ENCODE results near the gene DTNA. TPM values are rescaled to one million over a fixed set of nuclear protein-coding genes. Genes with fewer than 3 reads are reported as not detected.

Gene DTNA
- total RNA-seq, 2 donors from 2014 or later: 10.7 to 76.2 TPM

DNA sequence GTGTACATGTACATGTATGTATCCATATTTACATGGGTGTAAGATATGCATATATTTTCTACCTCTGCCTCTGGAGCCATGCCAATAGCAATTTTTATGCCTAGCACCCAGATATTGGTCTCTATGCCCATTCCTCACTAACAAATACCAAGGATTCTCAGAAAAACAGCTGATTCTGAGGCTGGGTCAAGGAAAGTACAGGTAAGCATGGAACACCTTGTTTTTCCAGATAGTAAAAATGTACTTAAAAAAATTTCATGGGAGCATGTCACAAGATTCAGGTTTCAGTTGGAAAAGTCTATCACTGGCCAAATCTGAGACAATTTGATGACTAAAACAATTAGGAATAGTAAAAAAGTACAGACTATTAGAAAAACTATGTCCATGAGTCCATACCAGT, 216.6 kb downstream of the DTNA start:
- H3K9me3 ChIP-seq: no peaks in the 10 kb centered on the region
- intact Hi-C loops (cut with DNase I): no loop called here
- DNase-seq (ENCODE audit: low spot score): no peak

DNA sequence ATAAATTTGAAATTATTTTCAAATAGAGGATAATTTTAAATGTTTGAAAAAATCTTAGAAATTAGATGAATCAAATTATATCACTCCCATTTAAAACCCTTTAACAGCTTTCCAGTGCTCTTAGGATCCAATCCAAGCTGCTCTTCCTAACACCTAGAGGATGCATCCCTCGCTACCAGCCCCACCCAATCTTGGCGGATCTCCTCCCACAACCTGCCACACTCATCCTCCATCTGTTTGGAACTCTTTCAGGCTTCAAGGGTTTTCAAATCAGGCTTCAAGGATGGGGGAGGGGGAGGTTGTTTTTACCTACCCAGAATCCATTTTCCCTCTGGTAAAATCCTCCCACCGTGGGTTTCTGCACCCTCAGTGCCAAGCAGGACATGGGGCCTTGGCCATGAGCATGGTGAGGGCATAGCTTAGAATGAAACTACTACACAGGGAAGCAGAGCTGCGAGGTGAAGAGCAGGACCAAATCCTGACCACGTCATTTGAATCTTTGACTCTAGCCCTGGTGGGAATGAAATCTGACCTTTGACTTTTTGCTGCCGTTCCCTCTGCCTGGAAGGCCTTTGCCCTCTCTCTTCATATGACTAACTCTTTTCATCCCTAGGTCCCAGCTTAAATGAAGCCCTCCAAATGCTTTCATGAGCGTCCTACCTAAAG, 218.1 kb downstream of the DTNA start:
- Histone ChIP-seq H3K4me3 (no peak overlapping the region), H3K27ac (no peak overlapping the region), H3K27me3 (replicated peaks; ENCODE audit: insufficient read depth) (no peaks in the 10 kb centered on the region), H3K4me1 (replicated peaks) (no peaks in the 10 kb centered on the region), H3K9me3 (no peaks in the 10 kb centered on the region), H3K36me3 (no peaks in the 10 kb centered on the region)
- intact Hi-C loops (cut with DNase I): no loop called here
- no peak for DNase-seq (ENCODE audit: low spot score)
- TF ChIP-seq POLR2AphosphoS5 (IDR thresholded peaks at IDR 0.05) (no peak), POLR2A (IDR thresholded peaks at IDR 0.05) (no peak)
- TF ChIP-seq, protein P1, sequence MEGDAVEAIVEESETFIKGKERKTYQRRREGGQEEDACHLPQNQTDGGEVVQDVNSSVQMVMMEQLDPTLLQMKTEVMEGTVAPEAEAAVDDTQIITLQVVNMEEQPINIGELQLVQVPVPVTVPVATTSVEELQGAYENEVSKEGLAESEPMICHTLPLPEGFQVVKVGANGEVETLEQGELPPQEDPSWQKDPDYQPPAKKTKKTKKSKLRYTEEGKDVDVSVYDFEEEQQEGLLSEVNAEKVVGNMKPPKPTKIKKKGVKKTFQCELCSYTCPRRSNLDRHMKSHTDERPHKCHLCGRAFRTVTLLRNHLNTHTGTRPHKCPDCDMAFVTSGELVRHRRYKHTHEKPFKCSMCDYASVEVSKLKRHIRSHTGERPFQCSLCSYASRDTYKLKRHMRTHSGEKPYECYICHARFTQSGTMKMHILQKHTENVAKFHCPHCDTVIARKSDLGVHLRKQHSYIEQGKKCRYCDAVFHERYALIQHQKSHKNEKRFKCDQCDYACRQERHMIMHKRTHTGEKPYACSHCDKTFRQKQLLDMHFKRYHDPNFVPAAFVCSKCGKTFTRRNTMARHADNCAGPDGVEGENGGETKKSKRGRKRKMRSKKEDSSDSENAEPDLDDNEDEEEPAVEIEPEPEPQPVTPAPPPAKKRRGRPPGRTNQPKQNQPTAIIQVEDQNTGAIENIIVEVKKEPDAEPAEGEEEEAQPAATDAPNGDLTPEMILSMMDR (IDR thresholded peaks at IDR 0.05): no peak
- WGBS: 76% methylated on average over 7 of the region's 7 CpGs

More for the DNA sequence above, 216.6 kb downstream of the DTNA start:
- Histone ChIP-seq H3K27ac (no peak overlapping the region), H3K27me3 (replicated peaks; ENCODE audit: insufficient read depth) (no peaks in the 10 kb centered on the region), H3K36me3 (no peaks in the 10 kb centered on the region), H3K4me3 (no peak overlapping the region), H3K4me1 (replicated peaks) (no peaks in the 10 kb centered on the region)
- TF ChIP-seq POLR2A (IDR thresholded peaks at IDR 0.05): no peak
- TF ChIP-seq, protein P1 (IDR thresholded peaks at IDR 0.05): no peak
- no peak for TF ChIP-seq POLR2AphosphoS5 (IDR thresholded peaks at IDR 0.05)

DNA sequence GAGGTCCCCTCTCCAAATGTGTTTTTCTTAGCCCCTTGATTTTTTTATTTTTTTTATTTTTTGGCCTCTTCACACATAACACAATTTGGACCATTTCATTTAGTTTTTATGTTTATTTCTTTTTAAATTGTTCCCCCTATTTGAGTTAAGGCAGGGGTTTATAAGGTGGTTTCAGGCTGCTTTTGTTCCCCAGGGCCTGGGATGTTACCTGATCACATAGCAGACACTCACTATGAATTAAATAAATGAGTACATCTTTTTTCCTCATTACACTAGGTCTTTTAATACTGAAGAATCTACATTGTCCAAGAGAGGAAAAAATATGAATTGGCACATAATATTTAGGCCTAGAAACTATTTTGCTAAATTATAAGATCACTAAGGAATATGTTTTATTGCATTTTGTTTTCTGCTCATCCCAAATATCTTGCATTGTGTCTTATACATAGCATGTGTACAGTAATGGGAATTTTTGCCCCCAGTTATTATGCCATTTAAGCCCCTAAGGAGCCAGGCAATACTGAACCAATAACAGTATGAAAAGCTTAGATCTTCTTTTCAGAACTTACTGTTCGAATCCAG, 218.7 kb downstream of the DTNA start:
- DNase-seq (ENCODE audit: low spot score): no peak
- H3K27ac ChIP-seq: no peak overlapping the region
- H3K9me3 ChIP-seq: no peaks in the 10 kb centered on the region
- no peak overlapping the region for H3K4me3 ChIP-seq
- intact Hi-C loops (cut with DNase I): no loop called here
- TF ChIP-seq, protein P1 (IDR thresholded peaks at IDR 0.05): no peak
- TF ChIP-seq POLR2A (IDR thresholded peaks at IDR 0.05) (no peak), POLR2AphosphoS5 (IDR thresholded peaks at IDR 0.05) (no peak)
- no peaks in the 10 kb centered on the region for H3K4me1 ChIP-seq (replicated peaks)
- 53% methylated on average over 1 of the region's 1 CpG for WGBS
- no peaks in the 10 kb centered on the region for H3K27me3 ChIP-seq (replicated peaks; ENCODE audit: insufficient read depth)
- no peaks in the 10 kb centered on the region for H3K36me3 ChIP-seq

DNA sequence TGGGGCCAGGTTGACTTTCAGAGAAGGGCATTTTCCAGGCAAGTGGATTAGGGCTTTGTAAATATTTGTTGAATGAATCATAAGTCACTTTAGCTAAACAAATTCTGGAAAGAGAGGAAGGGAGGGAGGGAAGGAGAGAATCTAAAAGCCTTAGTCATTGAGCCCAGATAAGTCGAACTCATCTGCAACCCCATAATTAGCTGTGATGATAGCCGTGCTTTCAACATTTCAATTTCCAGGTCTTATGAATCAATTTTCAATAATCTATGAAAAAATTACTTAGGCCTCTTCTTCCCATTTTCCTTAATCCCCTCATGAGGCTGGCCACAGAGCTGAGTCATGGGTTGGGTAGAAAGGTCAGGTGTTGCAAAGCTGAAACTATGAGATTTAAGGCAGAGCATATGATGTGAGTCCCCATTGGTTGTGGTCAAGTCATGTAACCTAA, 219.3 kb downstream of the DTNA start:
- 63% methylated on average over 2 of the region's 2 CpGs for WGBS
- no peak overlapping the region for H3K4me3 ChIP-seq
- no peaks in the 10 kb centered on the region for H3K9me3 ChIP-seq
- H3K27ac ChIP-seq: no peak overlapping the region
- DNase-seq (ENCODE audit: low spot score): no peak
- TF ChIP-seq POLR2A (IDR thresholded peaks at IDR 0.05) (no peak), POLR2AphosphoS5 (IDR thresholded peaks at IDR 0.05) (no peak)
- TF ChIP-seq, protein P1 (IDR thresholded peaks at IDR 0.05): no peak
- no peaks in the 10 kb centered on the region for H3K27me3 ChIP-seq (replicated peaks; ENCODE audit: insufficient read depth)
- H3K36me3 ChIP-seq: no peaks in the 10 kb centered on the region
- intact Hi-C loops (cut with DNase I): no loop called here
- H3K4me1 ChIP-seq (replicated peaks): no peaks in the 10 kb centered on the region

DNA sequence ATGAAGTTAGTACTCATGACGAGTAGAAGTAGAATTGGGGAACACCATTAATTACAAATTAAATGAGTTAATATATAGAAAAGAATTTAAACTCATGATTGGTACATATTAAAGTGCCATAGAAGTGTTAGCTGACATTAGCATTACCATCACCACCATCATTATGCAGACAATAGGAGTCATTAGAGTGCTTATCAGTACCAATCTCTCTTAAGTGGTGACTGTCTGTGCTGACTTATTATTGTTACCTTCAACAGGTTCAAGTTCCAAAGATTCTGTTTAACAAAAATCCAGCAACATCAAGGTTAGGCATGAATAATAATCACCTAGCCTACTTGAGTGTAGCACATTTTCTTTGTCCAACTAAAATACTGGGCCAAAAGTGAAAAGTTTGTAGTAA, 222.3 kb downstream of the DTNA start:
- Histone ChIP-seq H3K4me1 (replicated peaks) (no peaks in the 10 kb centered on the region), H3K4me3 (no peak overlapping the region), H3K27ac (no peak overlapping the region), H3K36me3 (no peaks in the 10 kb centered on the region), H3K9me3 (no peaks in the 10 kb centered on the region), H3K27me3 (replicated peaks; ENCODE audit: insufficient read depth) (no peaks in the 10 kb centered on the region)
- WGBS: 91% methylated on average over 1 of the region's 1 CpG
- TF ChIP-seq POLR2A (IDR thresholded peaks at IDR 0.05) (no peak), POLR2AphosphoS5 (IDR thresholded peaks at IDR 0.05) (no peak)
- TF ChIP-seq, protein P1 (IDR thresholded peaks at IDR 0.05): no peak
- no peak for DNase-seq (ENCODE audit: low spot score)
- intact Hi-C loops (cut with DNase I): no loop called here

Measured in prostate gland (tissue), 2 donors.